ENCODE data around the gene CLPTM1L.
"Not testable (repeated sequence)": the region's sequence is repeated elsewhere in the genome, so short reads cannot be mapped to it uniquely, and the experiment has no call there.

Gene CLPTM1L

GRCh38 chr5:1363160-1363559 lies 18.3 kb upstream of the CLPTM1L start:
- DNase-seq (ENCODE audit: extremely low spot score, insufficient read length, low read depth) (no peak), FAIRE-seq (no peak)

- no peak for FAIRE-seq
- DNase-seq (ENCODE audit: extremely low spot score, insufficient read length, low read depth), result no peak
These were observed 17.5 kb upstream of the CLPTM1L start for GRCh38 chr5:1362242-1363015.

- FAIRE-seq (no peak), DNase-seq (ENCODE audit: extremely low spot score, insufficient read length, low read depth) (no peak)
These were observed 16.0 kb upstream of the CLPTM1L start for GRCh38 chr5:1360861-1361260.

GRCh38 chr5:1360367-1360766 lies 15.5 kb upstream of the CLPTM1L start:
- not testable (repeated sequence) for DNase-seq (ENCODE audit: extremely low spot score, insufficient read length, low read depth); FAIRE-seq

GRCh38 chr5:1359713-1360112 lies 14.8 kb upstream of the CLPTM1L start:
- DNase-seq (ENCODE audit: extremely low spot score, insufficient read length, low read depth), result no peak
- no peak for FAIRE-seq

GRCh38 chr5:1359031-1359645 lies 14.2 kb upstream of the CLPTM1L start:
- no peak for DNase-seq (ENCODE audit: extremely low spot score, insufficient read length, low read depth)
- no peak for FAIRE-seq

GRCh38 chr5:1358726-1359025 lies 13.8 kb upstream of the CLPTM1L start:
- no peak for DNase-seq (ENCODE audit: extremely low spot score, insufficient read length, low read depth)
- FAIRE-seq, result no peak

- DNase-seq (ENCODE audit: extremely low spot score, insufficient read length, low read depth), result no peak
- FAIRE-seq, result no peak
These were observed 13.2 kb upstream of the CLPTM1L start for GRCh38 chr5:1357946-1358725.

GRCh38 chr5:1356873-1357787 lies 12.2 kb upstream of the CLPTM1L start:
- DNase-seq (ENCODE audit: extremely low spot score, insufficient read length, low read depth), result no peak
- no peak for FAIRE-seq

GRCh38 chr5:1354576-1354975 lies 9.7 kb upstream of the CLPTM1L start:
- DNase-seq (ENCODE audit: extremely low spot score, insufficient read length, low read depth) (no peak), FAIRE-seq (no peak)

- FAIRE-seq (no peak), DNase-seq (ENCODE audit: extremely low spot score, insufficient read length, low read depth) (no peak)
These were observed 7.6 kb upstream of the CLPTM1L start for GRCh38 chr5:1352231-1353219.

GRCh38 chr5:1351156-1351555 lies 6.3 kb upstream of the CLPTM1L start:
- no peak for DNase-seq (ENCODE audit: extremely low spot score, insufficient read length, low read depth)
- FAIRE-seq, result no peak

- no peak for DNase-seq (ENCODE audit: extremely low spot score, insufficient read length, low read depth)
- no peak for FAIRE-seq
These were observed 4.3 kb upstream of the CLPTM1L start for GRCh38 chr5:1349246-1349645.

- FAIRE-seq, result no peak
- DNase-seq (ENCODE audit: extremely low spot score, insufficient read length, low read depth), result no peak
These were observed 4.0 kb upstream of the CLPTM1L start for GRCh38 chr5:1348986-1349245.

- DNase-seq (ENCODE audit: extremely low spot score, insufficient read length, low read depth) (no peak), FAIRE-seq (no peak)
These were observed 2.7 kb upstream of the CLPTM1L start for GRCh38 chr5:1347571-1347970.

- FAIRE-seq (no peak), DNase-seq (ENCODE audit: extremely low spot score, insufficient read length, low read depth) (no peak)
These were observed 1.9 kb upstream of the CLPTM1L start for GRCh38 chr5:1346627-1347440.

GRCh38 chr5:1345876-1346626 lies 1.2 kb upstream of the CLPTM1L start:
- FAIRE-seq (no peak), DNase-seq (ENCODE audit: extremely low spot score, insufficient read length, low read depth) (no peak)
